HG03066 (cell line): ENCODE data around the gene SIAH3.

ENCODE experiments used
- ATAC-seq: cut with Tn5 transposase; IDR thresholded peaks from one replicate; pipeline ENCODE4 v1.9.1; 2021; ENCODE audit warnings: low read depth; ENCODE audit not compliant: unreplicated experiment

SIAH3 gene

GRCh38 chr13:45825387-45825650 lies 26.2 kb downstream of the SIAH3 start:
- ATAC-seq = no peak

- ATAC-seq = no peak
Observed at GRCh38 chr13:45823583-45823982, 28.0 kb downstream of the SIAH3 start.

DNA sequence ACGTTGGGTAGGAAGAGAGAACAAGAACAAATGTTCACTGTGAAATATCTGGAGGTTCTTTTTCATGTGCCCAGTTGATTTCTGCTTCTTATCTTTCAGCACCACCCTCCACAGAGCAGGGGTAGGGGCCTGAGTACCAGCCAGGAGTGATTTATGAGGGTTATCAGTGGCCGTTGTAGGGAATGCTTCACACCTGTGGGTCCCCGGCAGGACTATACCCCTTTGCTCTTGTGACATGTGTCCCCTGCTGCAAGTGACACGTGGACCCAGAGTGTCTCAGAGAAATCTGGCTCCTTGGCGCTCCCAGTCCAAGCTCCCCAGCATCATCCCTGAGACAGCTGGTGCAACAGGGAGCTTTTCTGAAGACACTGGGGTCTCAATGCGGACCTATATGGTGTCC lies 29.7 kb downstream of the SIAH3 start:
- no peak for ATAC-seq

DNA sequence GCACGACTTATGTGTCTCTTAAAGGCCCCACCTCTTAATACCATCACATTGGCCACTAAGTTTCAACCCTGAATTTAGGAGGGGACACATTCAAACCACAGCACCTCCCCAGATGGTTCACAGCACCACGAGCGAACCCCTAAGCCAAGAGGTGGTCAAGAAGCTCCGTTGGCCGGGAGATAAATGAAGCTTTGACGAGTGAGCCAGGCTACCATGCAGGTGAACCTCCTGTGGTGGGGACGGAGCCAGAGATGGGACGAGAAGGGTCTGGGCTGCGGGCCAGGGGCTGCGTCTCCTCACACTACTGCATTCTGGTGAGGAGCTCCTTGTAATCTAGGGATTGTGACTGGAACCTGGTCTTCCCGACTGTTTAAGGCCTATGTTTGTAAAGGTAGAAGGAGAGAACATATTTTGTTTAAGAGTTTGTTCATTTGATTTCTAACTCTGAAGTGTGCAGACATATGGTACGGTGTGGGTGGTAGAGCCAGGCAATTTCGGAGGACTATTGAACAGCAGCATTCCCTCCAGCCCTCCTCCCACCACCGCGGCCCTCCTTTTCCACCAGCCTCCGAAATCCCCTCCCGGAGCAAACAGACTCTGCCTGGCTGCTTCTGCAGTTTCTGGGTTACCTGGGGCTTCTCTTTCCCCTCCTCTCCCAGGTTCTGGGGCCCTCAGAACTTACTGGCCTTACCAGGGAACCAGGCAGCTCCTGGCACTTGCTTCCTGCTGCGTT lies 31.3 kb downstream of the SIAH3 start:
- no peak for ATAC-seq

GRCh38 chr13:45817833-45818232 lies 33.7 kb downstream of the SIAH3 start:
- ATAC-seq = no peak

GRCh38 chr13:45816427-45816826 lies 35.1 kb downstream of the SIAH3 start:
- ATAC-seq = no peak

- ATAC-seq = no peak
Observed at GRCh38 chr13:45812695-45813372, 38.7 kb downstream of the SIAH3 start.

DNA sequence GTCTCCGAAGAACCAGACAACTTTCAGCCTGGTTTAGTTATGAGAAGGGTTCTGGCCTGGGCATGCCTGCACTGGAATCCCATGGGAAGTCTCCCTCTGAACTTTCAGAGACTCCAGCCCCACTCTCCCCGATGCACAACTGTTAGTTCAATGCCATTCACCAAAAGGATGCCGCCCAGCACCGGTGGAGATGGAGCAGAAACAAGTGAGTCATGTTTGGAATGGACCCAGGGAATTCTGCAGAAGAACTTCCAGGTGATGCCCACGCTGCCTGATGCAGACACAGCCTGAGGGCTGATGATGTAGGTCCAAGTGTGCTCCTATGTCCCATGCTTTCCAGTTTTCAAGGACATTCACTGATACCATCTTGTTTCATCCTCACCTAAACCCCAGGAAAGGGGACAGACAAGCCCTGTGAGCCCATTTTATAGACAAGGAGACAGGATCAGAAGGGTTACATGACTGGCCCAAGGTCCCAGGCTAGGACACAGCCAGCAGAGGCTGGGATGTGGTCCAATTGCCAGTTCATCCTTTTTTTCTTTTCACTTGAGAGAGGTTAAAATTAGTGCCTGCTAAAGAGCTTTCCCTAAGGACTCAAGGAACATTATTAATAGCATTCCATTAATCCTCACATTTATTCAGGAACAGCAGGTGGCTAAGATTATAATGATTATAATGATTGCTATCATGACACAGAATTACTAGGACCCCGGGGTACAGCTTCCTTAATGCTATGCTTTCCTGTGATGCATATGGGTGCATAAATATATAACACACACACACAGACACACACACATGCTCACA lies 39.5 kb downstream of the SIAH3 start:
- ATAC-seq = no peak

DNA sequence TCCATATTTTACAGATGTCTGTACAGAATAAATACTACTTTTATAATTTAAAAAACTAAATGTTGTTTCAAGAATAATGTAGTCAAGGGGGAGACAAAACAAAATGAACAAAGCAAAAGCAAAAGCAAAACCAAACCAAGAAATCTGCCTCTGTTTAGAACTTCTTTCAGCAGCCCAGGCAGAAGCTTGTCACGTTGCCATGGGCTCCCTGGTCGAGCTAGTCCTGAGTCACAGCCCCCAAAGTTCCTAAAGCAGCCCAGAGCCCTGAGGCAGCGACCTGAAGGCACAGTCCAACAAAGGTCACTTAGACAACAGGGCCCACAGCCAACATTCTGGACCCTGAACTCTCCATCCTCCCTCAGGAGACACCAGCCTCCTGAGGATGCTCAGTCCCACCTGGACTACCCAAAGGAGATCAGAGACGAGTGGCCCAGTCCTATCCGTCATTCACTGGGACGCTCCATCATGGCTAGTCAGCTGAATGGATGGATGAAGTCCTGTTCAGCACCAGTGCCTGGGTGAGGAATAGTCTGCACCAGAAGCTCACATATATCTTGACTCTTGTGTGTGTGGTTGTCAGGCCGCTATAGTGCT lies 41.7 kb downstream of the SIAH3 start:
- no peak for ATAC-seq

- no peak for ATAC-seq
Observed at GRCh38 chr13:45808925-45809324, 42.6 kb downstream of the SIAH3 start.

DNA sequence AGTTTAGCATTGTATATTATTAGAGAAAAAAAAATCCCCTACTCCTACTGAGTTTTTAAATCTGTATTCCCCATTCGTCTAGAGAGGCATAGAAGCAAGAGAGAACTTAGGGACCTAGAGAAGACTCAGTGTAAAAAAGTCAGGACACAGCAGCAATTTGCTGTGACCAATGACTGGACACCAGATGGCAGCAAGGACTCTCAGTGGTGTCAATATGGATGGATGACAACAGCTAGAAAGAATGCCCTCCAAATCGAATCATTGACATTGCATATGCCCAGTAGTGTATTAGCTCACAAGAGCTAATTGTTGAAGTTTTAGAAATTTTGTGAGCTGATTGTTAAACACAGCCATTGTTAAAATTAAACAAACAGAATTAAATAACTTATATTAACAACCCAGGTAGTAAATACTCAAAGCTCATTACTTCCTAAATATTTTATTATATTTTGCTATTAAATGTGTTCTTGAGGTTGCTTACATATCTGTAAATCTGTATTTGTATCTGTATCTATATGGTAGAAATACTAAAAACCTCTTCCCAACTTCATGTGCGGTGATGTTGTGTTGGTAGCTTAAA lies 43.9 kb downstream of the SIAH3 start:
- ATAC-seq = no peak

GRCh38 chr13:45800485-45800884 lies 51.1 kb downstream of the SIAH3 start:
- no peak for ATAC-seq

GRCh38 chr13:45799451-45799850 lies 52.1 kb downstream of the SIAH3 start:
- ATAC-seq = no peak

- no peak for ATAC-seq
Observed at GRCh38 chr13:45798851-45799250, 52.7 kb downstream of the SIAH3 start.

DNA sequence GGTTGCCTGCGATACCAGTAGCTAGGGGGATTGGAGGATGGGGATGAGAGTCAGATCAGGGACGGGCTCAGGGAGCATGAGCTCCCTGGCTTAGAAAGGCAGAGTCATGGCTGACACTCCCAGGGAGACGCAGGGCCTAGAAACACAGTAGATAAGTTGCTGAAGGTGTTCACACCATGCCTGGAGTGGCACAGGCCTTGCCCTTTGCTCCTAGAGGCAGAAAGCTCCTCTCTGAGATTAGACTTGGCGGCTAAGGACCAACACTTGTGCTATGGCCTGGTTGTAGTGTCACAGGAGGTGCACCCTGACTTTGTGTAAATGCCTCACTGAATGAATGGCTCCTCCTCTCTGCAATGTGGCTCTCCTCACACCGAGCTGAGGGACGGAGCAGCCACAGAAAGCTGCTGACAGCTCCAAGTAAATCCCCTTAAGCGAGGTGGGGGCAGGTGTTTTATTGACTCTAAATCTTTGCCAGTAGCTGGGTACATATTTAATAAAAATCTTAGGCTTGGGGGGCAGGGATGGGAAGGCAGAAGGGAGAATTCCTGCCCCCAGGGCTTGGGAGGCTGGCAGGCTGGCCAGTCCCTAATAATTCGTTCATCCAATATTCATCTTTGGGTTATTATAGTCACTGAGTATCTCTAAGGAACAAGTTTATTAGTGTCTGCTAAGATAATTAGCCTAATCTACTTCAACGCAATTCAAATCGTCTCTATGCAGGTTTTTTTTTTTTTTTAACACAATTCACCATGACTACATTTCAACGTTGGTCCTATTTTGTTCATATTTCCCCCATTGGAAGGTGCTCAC lies 54.9 kb downstream of the SIAH3 start:
- ATAC-seq = no peak

DNA sequence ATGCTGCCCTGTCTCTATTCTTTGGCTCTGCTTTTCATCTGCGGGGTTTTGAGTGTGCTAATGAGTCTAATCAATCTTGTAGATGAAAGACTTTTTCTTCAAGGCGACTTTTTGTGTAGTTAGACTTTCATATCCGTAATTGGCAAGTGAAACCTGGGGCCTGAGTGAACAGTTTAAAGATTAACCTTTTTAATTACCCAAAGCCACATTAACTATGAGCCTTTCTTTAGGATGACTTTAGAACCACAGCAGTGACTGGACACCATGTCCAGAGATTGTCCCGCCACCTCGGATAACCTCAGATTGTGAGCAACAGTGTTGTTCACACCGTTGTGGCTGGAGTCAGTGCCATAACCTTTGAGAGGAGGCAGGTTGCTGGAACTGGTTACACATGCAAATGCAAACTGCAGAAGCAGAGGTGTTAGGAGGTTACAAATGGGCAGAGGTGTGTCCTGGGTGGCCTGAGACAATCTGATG lies 58.7 kb downstream of the SIAH3 start:
- ATAC-seq = no peak

- no peak for ATAC-seq
Observed at GRCh38 chr13:45788011-45788410, 63.5 kb downstream of the SIAH3 start.

DNA sequence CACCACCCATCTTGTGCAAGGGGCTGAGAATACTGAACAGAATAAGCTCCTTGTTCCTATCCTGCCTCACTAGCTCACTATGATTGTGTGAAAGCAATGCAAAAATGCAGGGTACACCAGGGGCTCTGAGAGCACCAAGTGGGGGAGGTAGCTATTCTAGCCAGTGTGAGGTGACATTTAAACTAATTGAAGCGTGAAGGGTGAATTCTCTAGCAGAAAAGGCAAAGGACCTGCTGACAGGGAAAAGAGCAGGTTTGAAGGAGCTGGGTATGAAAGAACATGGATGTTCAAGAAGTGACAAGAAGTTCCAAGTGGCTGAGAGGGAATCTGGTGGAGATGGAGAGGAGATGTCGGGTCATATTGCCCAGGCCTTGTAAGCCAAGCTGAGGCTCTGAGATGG lies 64.2 kb downstream of the SIAH3 start:
- no peak for ATAC-seq

DNA sequence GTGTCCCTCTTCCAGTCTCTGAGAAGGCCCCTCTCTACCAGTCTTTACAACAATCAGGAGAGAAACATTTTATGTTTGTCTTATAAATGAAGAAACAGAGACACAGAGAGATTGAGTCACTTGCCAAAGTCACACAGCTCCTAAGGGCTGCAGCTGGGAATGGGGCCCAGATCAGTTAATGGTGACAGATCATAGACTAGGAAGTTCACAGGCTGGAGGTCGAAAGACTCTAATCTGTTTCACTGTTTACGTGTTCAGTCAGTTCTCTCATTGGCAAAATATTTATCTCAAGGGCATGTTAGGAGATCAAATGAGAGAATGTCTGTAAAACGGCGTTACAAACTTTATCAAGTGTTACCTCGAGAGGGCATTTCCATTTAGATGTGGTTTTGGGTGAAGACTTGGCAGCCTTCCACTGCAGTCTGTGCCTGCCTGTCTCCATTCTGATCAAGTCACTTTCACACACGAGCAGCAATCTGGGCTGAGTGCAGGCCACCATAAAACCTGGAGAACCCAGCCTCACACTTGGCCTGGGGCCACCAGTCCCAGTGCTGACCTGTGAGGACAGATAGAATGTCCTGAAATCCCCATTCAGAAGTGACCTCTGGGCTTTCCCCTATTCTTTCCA lies 65.1 kb downstream of the SIAH3 start:
- no peak for ATAC-seq
